NCI-H1417 treated with DMSO at 0.1 percent for 48 hours (cell line): ENCODE data around the gene RFESD.

Experiments
- DNase-seq: peaks from one replicate; lab custom pipeline; 2025; lab: John Stamatoyannopoulos, UW

Gene RFESD

GRCh38 chr5:95646569-95647431 lies at the start of gene RFESD:
Gene RFESD, plus strand, starts transcription at chr5:95646777. Its CDS starts 5,495 bp downstream, at chr5:95652272.
- peak; percentile 78 for DNase-seq

- no peak for DNase-seq
Observed at GRCh38 chr5:95599252-95599651, 47.3 kb upstream of the RFESD start.

- DNase-seq, result no peak
Observed at GRCh38 chr5:95600557-95600956, 46.0 kb upstream of the RFESD start.

GRCh38 chr5:95605786-95606185 lies 40.8 kb upstream of the RFESD start:
- no peak for DNase-seq

GRCh38 chr5:95606419-95606818 lies 40.2 kb upstream of the RFESD start:
- no peak for DNase-seq

- DNase-seq, result no peak
Observed at GRCh38 chr5:95609711-95610110, 36.9 kb upstream of the RFESD start.

- no peak for DNase-seq
Observed at GRCh38 chr5:95610546-95610945, 36.0 kb upstream of the RFESD start.

GRCh38 chr5:95611396-95611795 lies 35.2 kb upstream of the RFESD start:
- DNase-seq, result no peak

GRCh38 chr5:95613514-95613913 lies 33.1 kb upstream of the RFESD start:
- no peak for DNase-seq

- DNase-seq, result no peak
Observed at GRCh38 chr5:95615164-95615467, 31.5 kb upstream of the RFESD start.

- DNase-seq, result no peak
Observed at GRCh38 chr5:95617057-95617456, 29.5 kb upstream of the RFESD start.

GRCh38 chr5:95619096-95619495 lies 27.5 kb upstream of the RFESD start:
- DNase-seq, result no peak

- DNase-seq, result no peak
Observed at GRCh38 chr5:95619514-95620029, 27.0 kb upstream of the RFESD start.

- no peak for DNase-seq
Observed at GRCh38 chr5:95620030-95620869, 26.3 kb upstream of the RFESD start, which contains the start of gene GPR150. Gene GPR150, plus strand, starts transcription at chr5:95620087. Its CDS starts 189 bp downstream, at chr5:95620276.

- no peak for DNase-seq
Observed at GRCh38 chr5:95620870-95621838, 25.4 kb upstream of the RFESD start.

- no peak for DNase-seq
Observed at GRCh38 chr5:95621839-95622629, 24.5 kb upstream of the RFESD start.

- no peak for DNase-seq
Observed at GRCh38 chr5:95623706-95624105, 22.9 kb upstream of the RFESD start.

GRCh38 chr5:95624368-95624767 lies 22.2 kb upstream of the RFESD start:
- DNase-seq, result no peak

- DNase-seq, result no peak
Observed at GRCh38 chr5:95626701-95627100, 19.9 kb upstream of the RFESD start.

- no peak for DNase-seq
Observed at GRCh38 chr5:95627971-95628810, 18.4 kb upstream of the RFESD start.
